ENCODE data around the gene CISH. TPM values are rescaled to one million over a fixed set of nuclear protein-coding genes. Genes with fewer than 3 reads are reported as not detected.

CISH gene
- total and polyA plus RNA-seq, 10 of the 15 experiments (the other 5 are each of a cell fraction or from before 2014, with no cell fraction given) = 0.21 to 4.4 (median 1.8) TPM

DNA sequence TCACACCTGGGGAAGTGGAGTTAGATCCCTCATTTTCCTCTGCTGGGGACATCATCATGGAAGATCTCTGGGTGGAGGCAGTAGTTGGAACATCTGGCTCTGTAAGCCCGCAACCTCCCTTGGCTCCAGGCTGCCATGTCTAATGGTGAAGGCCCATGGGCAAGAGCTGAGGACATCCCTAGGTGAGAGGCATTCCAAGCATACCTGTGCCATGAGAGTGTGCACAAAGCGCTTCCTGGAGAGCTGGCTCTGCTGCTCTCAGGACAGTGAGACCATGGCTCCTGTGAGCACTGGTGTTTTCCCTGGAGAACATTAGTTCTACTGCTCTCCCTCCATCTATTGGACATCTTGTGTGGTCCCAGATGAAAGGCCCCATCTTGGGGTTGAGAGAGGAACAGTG lies 13.1 kb upstream of the CISH start:
- SMC1A ChIA-PET (ENCODE audit: uncharacterized antibody, unreplicated experiment) = interaction anchor here (1.0 to 3.5 kb wide), 3 partner anchors 7 to 28 kb away, joined by 3 to 12 read pairs (median 6); no protein-coding TSS in a partner anchor
- in situ Hi-C loops (cut with MboI) = loop anchor here (25.0 kb wide), 1 partner anchor 1063 kb away; no protein-coding TSS in a partner anchor
- WGBS (ENCODE audit: insufficient coverage, insufficient replicate concordance, low lambda C conversion rate, missing lambda C conversion rate) = 97% methylated on average over 2 of the region's 2 CpGs
- DNase-seq (ENCODE audit: low read depth, low spot score) = no peak
- H4K20me1 ChIP-seq (ENCODE audit: control insufficient read depth, insufficient read depth) = no peaks in the 10 kb centered on the region
- H3K4me2 ChIP-seq (ENCODE audit: control insufficient read depth, insufficient read depth) = peak overlapping the region; percentile 51; the same call in 1 of the 2 replicates
- H3K27ac ChIP-seq (ENCODE audit: control insufficient read depth, insufficient read depth) = peak overlapping the region; percentile 9; the same call in 1 of the 2 replicates
- H3K4me3 ChIP-seq = no peak overlapping the region
- TF ChIP-seq RAD21 (IDR thresholded peaks at IDR 0.05; ENCODE audit: insufficient read depth, low read depth, low read length) (no peak), STAT1 (conservative IDR thresholded peaks at IDR 0.05) (no peak)
- TF ChIP-seq, protein P1, sequence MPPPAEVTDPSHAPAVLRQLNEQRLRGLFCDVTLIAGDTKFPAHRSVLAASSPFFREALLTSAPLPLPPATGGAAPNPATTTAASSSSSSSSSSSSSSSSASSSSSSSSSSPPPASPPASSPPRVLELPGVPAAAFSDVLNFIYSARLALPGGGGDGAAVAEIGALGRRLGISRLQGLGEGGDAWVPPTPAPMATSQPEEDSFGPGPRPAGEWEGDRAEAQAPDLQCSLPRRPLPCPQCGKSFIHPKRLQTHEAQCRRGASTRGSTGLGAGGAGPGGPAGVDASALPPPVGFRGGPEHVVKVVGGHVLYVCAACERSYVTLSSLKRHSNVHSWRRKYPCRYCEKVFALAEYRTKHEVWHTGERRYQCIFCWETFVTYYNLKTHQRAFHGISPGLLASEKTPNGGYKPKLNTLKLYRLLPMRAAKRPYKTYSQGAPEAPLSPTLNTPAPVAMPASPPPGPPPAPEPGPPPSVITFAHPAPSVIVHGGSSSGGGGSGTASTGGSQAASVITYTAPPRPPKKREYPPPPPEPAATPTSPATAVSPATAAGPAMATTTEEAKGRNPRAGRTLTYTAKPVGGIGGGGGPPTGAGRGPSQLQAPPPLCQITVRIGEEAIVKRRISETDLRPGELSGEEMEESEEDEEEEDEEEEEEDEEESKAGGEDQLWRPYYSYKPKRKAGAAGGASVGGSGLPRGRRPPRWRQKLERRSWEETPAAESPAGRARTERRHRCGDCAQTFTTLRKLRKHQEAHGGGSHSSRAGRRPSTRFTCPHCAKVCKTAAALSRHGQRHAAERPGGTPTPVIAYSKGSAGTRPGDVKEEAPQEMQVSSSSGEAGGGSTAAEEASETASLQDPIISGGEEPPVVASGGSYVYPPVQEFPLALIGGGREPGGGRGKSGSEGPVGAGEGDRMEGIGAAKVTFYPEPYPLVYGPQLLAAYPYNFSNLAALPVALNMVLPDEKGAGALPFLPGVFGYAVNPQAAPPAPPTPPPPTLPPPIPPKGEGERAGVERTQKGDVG (CRISPR knock-in tag; IDR thresholded peaks at IDR 0.05) = no peak
- no peak overlapping the region for H2AFZ ChIP-seq (ENCODE audit: control insufficient read depth, low read depth, low read length)
- H3K79me2 ChIP-seq (ENCODE audit: control insufficient read depth, insufficient read depth, low read length) = no peaks in the 10 kb centered on the region
- H3K36me3 ChIP-seq (ENCODE audit: control insufficient read depth in 2 of 2, insufficient read depth in 2 of 2, low read length in 1 of 2) = peaks cover 0 to 1% of the 10 kb centered on the region in 2 experiments; a peak in 1 of 4 replicates
- H3K4me1 ChIP-seq (ENCODE audit: control insufficient read depth, insufficient read depth, low read length) = peaks cover 31% of the 10 kb centered on the region
- H3K9me3 ChIP-seq (replicated peaks; ENCODE audit: control insufficient read depth, insufficient read depth, low read length) = no peaks in the 10 kb centered on the region
- BruUV-seq (replicated peaks) = no TSS peak
- H3K9ac ChIP-seq (ENCODE audit: control insufficient read depth, insufficient read depth, low read length) = no peak overlapping the region
- no peak for FAIRE-seq
- POLR2A ChIA-PET = no interaction called here
- no peak for ATAC-seq
- intact Hi-C loops (cut with micrococcal nuclease; ENCODE audit: unreplicated experiment) = no loop called here
- RAD21 ChIA-PET (ENCODE audit: unreplicated experiment) = no interaction called here
- no peaks in the 10 kb centered on the region for H3K27me3 ChIP-seq (replicated peaks in 1 of 2; ENCODE audit: control insufficient read depth in 2 of 2, insufficient read depth in 2 of 2, low read length in 1 of 2)
- CTCF ChIA-PET = interaction anchor here (1.0 to 12.7 kb wide), 4 partner anchors 8 to 82 kb away, joined by 3 to 250 read pairs (median 4); partner anchors contain the start of genes CISH and MAPKAPK3

Measured in GM12878 (cell line).